Activated CD8-positive, alpha-beta memory T cell treated with anti-CD3 and anti-CD28 coated beads for 4 hours (primary cell): ENCODE data around the gene PSMC6.
A peak's percentile ranks its signal among the peaks of the same experiment; 100 is the strongest.

Source experiments
- DNase-seq, 2 donors: peaks; one replicate each; pipeline ENCODE4 v3.0.0-alpha.2; 2020; ENCODE audit warnings: low read depth in 2 of 2

PSMC6 gene

DNA sequence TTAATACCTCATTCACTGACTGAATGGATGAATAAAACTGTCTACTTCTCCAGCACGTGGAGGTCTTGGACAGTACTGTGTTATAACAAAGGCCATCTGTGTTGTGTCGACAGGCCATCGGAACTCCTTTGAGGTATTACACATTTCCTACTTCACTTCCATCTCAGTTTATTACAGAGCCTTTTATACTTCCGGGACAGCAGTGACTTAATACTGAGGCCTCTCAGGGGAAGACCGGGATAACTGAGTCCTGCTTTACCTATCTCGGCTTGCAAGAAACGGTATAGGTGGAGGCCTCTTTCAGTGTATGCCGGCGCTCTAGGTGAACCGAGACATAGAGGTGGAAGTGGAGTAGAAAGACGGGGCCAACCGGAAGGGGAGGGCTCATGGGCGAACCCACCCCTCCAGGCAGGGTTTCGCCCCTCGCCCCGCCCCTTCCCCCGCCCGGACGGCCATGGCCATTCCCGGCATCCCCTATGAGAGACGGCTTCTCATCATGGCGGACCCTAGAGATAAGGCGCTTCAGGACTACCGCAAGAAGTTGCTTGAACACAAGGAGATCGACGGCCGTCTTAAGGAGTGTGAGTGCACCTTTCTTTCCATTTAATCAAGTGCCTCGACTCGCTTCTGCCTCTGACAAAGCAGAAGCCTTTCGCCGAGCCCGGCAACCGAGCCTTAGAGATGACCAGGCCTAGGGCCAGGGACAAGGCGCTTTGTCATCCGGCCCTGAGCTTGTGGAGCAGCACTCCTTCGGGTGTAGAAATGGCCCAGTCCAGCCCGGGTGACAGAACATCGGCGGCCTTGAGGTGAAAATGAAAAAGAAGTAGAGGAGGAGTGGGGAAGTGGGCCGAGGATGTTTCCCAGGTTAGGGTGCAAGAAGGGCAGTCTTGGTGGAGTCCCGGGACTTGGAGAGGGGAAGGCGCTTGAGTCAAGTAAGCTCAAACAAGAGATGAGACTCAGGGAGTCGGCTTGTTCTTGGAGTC lies at the start of gene PSMC6:
Gene PSMC6, plus strand, starts transcription at position 477 of the 983 bp plus-strand sequence. Its CDS starts 20 bp downstream, at position 497.
- peak; percentile 89 to 91 for DNase-seq

DNA sequence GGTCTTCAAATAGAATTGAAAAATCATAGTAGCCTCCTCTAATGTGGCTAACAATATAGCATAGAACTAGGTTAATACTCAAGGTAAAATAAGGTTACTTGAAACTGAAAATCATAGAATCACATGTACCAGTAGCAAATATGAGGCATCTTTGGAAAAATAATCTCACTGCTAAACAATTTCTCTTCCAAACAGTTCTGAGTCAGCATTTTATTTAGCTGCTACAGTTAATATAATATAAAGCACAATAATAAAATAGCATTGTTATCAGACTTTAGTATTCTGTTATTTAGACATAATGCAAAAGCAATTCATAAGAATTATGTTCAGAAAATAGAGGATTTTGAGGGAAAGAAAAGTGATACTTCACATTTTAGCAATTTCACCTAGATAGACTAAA lies 46.7 kb upstream of the PSMC6 start:
- DNase-seq, result no peak

DNA sequence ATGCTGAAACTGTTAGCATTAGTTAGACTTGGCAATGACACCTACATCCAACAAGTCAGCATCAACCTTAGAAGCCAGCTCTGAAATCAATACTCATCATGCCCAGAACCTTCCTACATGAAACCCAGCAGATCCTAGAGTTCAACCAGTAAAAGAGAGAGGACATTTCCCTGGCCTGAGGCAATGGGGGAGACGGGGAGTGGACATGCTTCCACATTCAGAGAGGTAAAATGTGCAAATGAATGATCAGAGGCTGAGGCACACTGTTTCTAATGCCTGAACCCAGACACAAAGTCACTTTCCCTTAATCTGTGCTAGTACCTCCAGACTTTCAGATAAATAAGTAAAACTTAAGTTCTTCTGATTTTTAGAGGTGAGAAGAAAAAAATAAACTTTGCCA lies 46.2 kb upstream of the PSMC6 start:
- no peak for DNase-seq

DNA sequence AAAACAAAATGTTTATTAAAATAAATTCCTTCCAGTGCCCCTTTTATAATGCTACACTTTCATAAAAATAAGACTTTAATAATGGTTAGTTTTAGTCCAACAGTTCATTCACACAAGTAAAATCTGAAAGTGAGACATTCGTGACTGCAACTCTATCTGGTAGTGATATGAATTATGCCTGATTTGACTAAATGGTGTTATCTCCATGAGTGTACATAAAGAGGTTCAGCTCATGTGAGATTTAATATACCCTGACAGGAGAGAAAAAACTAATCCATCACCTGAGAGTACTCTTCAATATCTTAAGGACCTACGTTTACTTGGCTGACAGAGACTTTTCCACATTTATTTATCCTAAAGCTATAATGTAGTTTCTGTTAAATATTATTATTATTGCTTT lies 45.7 kb upstream of the PSMC6 start:
- DNase-seq, result no peak

DNA sequence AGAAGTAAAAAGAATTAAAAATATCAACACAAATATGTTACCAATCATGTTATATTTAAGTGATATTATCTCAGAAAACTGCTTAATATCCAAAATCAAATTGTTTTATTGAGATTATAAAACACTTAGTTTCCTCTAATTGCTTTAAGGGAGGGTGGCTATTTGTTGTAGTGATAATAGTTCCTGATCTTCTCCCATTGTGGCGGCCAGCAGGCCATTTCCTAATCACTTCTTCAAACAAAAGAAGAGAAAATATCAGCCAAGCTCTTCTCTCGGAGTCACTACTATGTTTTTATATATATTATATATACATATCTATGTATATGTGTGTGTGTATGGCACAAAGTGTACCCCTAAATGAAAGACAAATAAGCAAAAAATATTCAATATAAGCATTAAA lies 43.1 kb upstream of the PSMC6 start:
- no peak for DNase-seq

DNA sequence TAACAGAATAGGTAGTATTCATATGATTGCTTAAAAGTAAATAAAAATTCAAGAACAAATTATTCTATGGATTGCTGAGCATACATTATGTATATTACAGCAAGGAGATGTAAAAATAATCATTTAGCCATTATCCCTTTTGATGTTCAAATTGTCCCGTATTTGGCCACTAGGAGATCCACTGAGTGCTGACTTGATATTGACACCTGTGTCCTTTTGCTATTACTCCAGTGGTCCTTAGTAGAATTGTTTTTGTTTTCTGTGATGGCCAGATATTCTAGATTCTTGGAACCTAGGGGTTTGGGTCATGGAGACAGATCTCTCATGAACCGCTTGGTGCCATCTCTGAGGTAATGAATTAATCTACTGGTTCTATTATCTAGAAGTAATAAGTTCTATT lies 28.4 kb upstream of the PSMC6 start:
- DNase-seq, result no peak

DNA sequence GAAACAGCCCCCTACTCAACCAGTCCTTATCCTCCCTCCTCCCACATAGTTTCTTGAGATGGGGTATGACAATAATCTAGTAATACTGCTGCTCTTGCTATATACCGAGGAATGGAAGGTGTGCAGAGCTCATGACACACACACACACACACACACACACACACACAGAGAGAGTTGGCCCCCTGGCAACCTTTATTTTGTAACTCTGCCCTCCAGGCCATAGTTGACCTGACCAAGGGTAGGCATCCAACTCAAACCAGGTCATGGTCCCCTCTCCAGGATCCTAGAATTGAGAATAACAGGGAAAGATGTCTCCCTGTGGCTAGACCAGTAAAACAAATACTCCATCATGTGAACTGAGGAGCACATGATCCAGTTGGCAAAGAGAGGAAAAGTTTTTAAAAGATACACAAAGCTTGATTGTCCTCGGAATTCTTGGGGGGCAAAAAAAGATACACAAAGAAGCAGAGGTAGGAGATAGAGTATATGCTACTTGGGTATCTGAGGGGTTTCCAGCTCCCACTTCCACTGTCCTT lies 22.9 kb upstream of the PSMC6 start:
- DNase-seq, result no peak

DNA sequence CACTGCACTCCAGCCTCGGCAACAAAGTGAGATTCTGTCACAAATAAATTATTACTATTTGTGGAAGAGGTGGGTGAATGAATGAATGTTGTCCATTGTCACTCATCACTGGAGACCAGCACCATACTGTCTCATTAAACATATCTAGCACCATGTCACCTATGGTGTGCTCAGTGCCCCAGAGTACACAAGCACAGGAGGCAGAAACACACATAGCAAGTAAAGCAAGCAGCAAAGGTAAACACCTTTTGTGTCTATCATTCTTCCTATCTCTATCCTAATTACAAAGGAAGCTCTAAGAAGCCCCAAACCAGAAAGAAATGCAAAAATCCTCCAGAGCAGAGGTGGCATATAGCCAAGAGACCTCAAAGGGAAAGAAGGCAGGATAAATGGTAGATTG lies 20.8 kb upstream of the PSMC6 start:
- no peak for DNase-seq

DNA sequence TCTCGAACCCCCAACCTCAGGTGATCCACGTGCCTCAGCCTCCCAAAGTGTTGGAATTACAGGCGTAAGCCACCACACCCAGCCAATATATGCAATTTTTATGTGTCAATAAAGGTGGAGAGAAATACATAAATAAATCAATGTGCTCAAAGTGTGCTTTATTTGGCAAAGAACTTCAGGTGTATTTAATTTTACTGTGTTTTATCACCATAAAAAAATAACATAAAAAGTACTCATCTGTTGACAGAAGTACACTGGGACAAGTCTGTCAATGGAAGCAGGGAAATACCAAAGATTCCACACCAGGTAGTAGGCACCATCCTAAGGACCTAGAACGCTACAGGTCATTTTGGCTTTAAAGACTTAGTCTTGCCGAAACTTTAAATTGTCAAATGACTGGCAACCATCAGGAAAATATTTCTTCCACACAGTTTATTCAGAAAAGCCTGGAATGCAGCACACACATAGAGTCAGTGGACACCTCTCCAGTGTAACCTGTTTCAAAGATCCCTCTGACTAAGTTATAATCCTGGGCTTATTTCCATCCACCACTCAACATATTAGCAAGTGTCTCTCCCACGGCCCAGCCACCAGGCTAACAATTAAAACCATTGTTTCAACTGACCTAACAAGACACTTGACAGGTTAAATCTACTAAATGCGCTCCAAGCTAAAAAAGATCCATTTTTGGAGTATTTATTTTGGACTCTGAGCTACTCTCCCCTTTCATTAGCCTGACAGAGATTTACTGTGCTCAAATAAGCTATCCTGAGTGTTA lies 15.8 kb upstream of the PSMC6 start:
- DNase-seq, result no peak

DNA sequence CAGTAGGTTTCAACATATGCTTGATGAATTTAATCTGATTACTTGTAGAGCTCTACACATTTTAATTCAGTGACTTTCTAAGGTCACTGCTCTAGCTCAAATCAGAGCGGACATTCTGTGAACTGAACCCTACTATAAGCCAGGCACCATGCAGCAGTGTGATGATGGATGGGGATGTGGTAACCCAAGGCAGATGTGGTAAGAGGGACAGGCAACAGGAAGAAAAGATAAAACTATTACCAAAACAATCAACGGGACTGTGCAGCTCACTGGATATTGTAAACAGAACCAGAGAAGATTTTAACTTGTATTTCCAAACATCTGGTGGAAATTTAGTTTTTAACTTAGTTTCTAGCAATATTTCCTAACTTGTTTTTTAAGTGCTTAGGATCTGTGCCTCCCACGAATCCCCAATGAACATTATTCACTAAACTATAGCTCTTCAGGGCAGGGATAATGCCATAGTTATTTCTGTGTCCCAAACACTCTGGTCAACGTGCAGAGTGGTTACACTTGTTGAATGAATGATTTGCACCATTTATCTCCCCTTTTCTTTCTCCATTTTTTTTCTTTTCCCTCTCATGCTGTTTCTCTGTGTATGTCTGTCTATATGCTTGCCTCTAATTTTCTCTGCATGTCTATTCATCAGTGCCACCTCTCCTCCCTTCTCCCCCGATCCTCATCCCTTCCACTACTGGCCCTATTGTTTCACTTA lies 14.6 kb upstream of the PSMC6 start:
- DNase-seq, result no peak

DNA sequence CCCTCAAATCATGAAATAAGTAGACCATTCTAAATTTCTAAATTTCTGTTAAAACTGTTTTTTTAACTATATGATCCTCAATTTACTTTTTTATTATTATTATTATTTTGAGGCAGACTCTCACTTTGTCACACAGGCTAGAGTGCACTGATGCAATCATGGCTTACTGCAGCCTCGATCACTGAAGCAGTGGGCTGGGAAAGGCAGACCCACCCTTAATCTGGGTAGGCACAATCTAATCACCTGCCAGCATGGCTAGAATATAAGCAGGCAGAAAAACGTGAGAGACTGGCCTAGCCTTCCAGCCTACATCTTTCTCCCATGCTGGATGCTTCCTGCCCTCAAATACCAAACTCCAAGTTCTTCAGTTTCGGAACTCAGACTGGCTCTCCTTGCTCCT lies 14.0 kb upstream of the PSMC6 start:
- DNase-seq, result no peak

DNA sequence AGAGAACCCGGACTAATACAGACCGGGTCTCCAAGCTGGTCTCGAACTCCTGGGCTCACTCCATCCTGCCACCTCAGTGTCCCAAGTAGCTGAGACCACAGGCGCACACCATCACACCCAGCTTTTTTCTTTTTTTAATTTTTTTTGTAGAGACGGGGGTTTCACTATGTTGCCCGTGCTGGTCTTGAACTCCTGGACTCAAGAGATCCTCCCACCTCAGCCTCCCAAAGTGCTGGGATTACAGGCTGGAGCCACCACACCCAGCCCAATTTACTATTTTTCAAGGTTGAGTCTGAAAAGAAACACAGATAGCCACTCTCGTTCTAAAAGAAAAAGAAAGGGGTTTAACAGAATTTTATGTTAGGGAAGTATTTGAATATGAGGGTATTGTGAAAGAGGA lies 13.5 kb upstream of the PSMC6 start:
- DNase-seq, result no peak

DNA sequence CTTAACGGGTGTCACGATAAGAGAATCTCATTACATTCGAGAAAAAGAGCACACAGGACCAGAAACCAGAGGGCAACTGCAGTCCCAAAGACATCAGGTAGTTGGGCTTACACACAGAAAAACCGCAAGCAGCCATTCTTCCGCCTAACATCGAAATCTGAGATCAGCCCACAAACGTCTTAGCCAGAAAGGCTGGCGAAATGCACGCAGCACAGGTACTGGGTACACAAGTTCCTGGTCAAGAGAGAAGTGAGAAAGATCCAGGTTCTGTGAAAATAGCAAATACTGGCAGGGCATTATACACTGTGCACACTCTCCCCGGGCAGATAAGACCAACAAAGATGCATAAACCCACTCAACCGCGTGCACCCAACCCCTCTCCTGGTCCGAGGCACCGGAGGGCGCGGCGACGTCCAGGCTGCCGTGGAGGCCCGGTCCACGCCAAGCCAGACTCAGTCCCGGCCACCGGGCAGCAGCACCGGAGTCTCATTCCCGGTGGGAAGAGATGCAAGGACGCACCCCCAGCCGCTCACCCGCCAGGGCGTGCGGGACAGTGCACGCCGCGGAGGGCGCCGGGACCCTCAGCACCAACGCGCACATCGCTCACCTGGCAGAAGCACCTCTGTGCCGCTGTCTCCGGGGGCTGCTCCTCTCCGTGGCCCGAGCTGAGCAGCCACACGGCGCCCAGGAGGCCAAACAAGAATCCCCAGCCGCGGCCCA lies 12.1 kb upstream of the PSMC6 start:
- peak in 1 of 2 donors; percentile 30 for DNase-seq

DNA sequence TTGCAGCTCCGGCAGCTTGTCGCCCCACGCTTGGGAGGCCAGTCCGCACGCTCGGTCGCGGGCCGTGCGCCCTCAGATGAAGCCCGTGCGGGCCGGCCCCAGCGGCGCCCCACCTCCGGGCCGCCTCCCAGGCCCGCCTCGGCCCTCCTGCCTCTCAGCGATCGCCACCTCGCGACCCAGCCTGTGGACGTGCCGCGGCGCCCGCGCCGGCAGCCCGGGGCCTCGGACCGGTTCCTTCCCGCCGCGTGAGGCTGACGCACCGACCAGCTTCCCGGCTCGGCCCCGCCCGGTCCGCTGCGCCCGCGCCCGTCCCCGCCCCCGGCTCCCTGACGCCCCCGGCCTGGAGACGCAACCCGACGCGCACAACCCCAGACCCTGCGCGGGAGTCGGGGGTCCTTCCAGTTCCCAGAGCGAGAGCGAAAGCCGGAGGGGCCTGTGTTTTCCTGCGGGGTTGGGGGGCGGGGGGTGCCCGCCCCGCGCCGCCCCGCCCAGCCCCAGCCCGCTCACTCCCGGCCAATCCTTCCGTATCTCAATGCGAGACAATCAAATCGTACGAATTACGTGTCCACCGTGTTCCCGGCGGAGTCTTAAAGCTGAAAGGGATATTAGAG lies 11.4 kb upstream of the PSMC6 start, which contains the start of gene ERO1A:
Gene ERO1A, minus strand, starts transcription at position 78 of the 611 bp plus-strand sequence. Its CDS starts 77 bp downstream, at position 1.
- peak; percentile 31 to 32 for DNase-seq

DNA sequence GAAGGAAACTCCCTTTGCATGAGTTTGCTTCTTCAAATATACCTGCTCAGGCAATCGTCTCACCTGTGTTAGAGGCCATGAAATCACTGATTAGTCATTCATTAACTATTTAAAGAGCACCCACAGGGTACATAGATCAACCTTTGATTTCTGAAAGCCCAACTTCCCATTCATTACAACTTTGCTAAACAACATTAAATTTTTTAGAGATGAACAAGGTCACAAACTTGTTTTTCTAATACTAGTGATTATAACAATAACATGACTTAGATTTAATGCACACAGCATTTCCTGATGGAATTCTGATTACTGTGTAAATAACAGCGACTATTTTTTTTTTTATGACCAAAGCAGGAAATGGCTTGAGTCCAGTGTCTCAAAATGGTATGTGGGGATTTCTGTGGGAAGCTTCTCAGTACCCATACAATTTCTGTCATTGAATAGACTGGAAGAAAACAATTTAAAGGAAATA lies 6.3 kb upstream of the PSMC6 start:
- no peak for DNase-seq

DNA sequence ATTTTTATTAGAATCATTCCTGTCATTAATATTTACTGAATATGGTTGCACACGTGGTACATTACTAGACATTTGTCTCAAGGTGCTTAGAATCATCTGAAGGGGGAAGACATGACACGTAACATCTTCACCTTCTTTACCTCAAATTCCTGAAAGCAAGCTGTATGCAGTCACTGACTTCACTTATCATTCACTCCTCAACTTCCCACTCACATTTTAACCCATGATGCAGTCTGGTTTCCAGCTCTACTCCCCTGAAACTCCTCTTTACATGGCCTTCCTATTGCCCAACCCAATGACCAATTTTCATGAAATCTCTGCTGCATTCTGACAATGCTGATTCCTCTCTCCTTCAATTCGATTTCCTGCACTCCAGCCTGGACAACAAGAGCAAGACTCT lies 5.8 kb upstream of the PSMC6 start:
- DNase-seq, result no peak

DNA sequence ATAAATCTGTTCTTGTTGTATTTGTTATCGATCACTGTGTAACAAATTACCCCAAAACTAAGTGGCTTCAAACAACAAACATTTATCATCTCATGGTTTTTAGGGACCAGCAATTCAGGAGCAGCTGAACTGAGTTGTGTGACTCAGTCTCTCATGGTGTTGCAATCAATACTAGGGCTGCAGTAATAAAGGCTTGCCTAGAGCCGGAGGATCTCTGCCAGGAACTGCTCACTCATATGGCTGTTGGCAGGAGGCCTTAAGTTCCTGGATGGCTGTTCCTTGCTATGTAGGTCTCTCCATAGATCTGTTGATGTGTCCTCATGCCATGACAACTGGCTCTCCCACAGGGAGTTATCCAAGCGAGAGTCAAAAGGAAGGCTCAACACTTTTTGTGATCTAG lies 3.8 kb upstream of the PSMC6 start:
- DNase-seq, result no peak

DNA sequence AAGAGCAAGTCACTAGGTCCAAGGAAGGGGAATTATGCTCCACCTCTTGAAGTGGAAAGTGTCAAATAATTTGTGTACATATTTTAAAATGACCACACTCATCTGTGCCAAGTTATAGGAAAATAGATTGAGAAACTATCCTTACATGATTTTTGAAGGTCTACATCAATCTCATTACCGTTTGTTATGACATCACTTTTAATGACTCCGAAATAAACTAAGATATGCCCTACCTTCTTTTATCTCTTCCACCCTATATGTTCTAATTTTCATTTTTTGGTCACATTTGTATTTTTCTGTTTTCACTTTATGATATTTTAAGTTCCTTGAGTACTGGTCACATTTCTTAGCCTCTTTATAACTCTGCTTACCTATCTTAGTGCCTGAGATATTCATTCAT lies 3.3 kb upstream of the PSMC6 start:
- no peak for DNase-seq

DNA sequence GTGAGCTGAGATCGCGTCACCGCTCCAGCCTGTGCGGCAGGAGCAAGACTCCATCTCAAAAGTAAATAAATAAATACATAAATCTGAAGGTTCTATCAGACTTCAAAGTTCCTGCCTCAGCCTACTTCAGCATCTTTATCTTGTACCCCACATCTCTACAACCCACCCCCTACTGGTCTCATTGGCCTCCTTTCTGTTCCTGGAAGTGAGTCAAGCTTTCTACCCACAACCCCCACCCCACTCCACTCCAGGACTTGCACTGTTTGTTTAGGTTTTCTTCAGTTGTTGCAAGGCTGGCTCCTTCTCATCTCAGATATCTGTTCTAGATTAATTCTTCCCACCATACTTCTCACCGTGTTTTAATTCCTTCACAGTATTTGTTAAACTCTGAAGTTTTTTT lies 714 bp upstream of the PSMC6 start:
- DNase-seq, result peak in 1 of 2 donors; percentile 44

DNA sequence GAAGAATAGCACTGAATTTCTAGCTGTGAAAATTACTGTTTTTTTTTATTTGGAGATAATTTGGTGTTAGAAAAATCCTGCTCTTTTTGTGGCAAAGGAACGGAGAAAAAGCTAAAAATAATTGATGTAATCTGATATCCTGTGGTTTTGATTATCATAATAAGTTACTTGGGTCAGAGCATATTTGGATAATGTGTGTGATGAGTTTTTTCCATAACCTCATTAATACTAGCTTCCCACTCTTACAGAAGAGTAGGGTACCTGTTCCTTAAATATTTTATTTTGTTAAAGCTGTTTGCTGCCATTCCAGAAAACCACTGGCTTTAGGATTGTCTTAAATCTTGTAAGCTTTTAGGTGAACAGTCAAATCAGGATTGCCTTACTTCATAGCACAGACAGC lies 4.7 kb downstream of the PSMC6 start:
- DNase-seq, result no peak

DNA sequence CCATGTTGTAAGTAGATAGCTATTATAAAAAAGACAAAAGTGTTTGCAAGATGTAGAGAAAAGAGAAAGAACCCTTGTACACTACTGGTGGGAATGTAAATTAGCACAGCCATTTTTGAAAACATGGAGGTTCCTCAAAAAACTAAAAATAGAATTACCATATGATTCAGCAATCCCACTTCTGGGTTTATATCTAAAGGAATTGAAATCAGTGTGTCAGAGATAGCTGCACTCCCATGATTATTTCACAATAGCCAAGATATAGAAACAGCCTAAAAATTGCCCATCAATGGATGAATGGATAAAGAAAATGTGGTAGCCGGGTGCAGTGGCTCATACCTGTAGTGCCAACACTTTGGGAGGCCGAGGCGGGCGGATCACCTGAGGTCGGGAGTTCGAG lies 9.2 kb downstream of the PSMC6 start:
- DNase-seq, result no peak
